H9 (cell line): ENCODE data around the gene MOB3C. TPM values are rescaled to one million over a fixed set of nuclear protein-coding genes. Genes with fewer than 3 reads are reported as not detected.

Source experiments
- DNase-seq: peaks from one replicate; pipeline ENCODE4 v3.0.0-alpha.2; 2017
- H2AFZ ChIP-seq: one replicate; pipeline ENCODE4 v1.6.1; 2013; ENCODE audit warnings: mild to moderate bottlenecking, low read length, control low read depth, moderate library complexity
- H2AK5ac ChIP-seq: 2 replicates; pipeline ENCODE4 v1.6.1; 2013; ENCODE audit warnings: low read length, control low read depth, mixed read lengths; ENCODE audit not compliant: insufficient read length
- H2BK120ac ChIP-seq: one replicate; pipeline ENCODE4 v1.6.1; 2013; ENCODE audit warnings: low read depth, mild to moderate bottlenecking, low read length, control low read depth, inconsistent platforms; ENCODE audit not compliant: poor library complexity, severe bottlenecking
- H2BK12ac ChIP-seq: 2 replicates; pipeline ENCODE4 v1.6.1; 2013; ENCODE audit warnings: low read length, control low read depth, mixed read lengths, low read depth; ENCODE audit not compliant: insufficient read length
- H2BK15ac ChIP-seq: 2 replicates; pipeline ENCODE4 v1.6.1; 2013; ENCODE audit warnings: low read depth, low read length, control low read depth
- H2BK20ac ChIP-seq: one replicate; pipeline ENCODE4 v1.6.1; 2013; ENCODE audit warnings: low read depth, mild to moderate bottlenecking, low read length, control low read depth, inconsistent platforms; ENCODE audit not compliant: poor library complexity, severe bottlenecking
- H2BK5ac ChIP-seq: 2 replicates; pipeline ENCODE4 v1.6.1; 2013; ENCODE audit warnings: low read length, control low read depth, mixed read lengths; ENCODE audit not compliant: insufficient read length
- H3K14ac ChIP-seq: 2 replicates; pipeline ENCODE4 v1.6.1; 2013; ENCODE audit warnings: low read length, control low read depth; ENCODE audit not compliant: insufficient read depth
- H3K18ac ChIP-seq: 2 replicates; pipeline ENCODE4 v1.6.1; 2013; ENCODE audit warnings: low read depth, mild to moderate bottlenecking, mixed read lengths, low read length, control low read depth; ENCODE audit not compliant: insufficient read length
- H3K23ac ChIP-seq: 2 replicates; pipeline ENCODE4 v1.6.1; 2013; ENCODE audit warnings: low read length, control low read depth, mixed read lengths, low read depth; ENCODE audit not compliant: insufficient read length
- H3K23me2 ChIP-seq: 2 replicates; pipeline ENCODE4 v1.6.1; 2013; ENCODE audit warnings: low read depth, mild to moderate bottlenecking, mixed read lengths, low read length, control low read depth; ENCODE audit not compliant: insufficient read length, poor library complexity, severe bottlenecking
- H3K27ac ChIP-seq: 2 replicates; pipeline ENCODE4 v1.5.1; 2013; ENCODE audit warnings: low read length, control low read depth, mixed read lengths, low read depth; ENCODE audit not compliant: insufficient read length
- H3K27me3 ChIP-seq: 2 replicates; pipeline ENCODE4 v1.6.1; 2013; ENCODE audit warnings: low read length, control low read depth, inconsistent platforms; ENCODE audit not compliant: insufficient read depth
- H3K4ac ChIP-seq: 2 replicates; pipeline ENCODE4 v1.6.1; 2013; ENCODE audit warnings: low read depth, mild to moderate bottlenecking, control low read depth, inconsistent platforms, low read length, moderate library complexity
- H3K4me1 ChIP-seq: 2 replicates; pipeline ENCODE4 v1.6.1; 2013; ENCODE audit warnings: low read length, control low read depth, inconsistent platforms; ENCODE audit not compliant: insufficient read depth
- H3K4me2 ChIP-seq: 2 replicates; pipeline ENCODE4 v1.6.1; 2013; ENCODE audit warnings: low read length, control low read depth, mixed read lengths; ENCODE audit not compliant: insufficient read length, insufficient read depth
- H3K56ac ChIP-seq: 2 replicates; pipeline ENCODE4 v1.6.1; 2013; ENCODE audit warnings: low read depth, mild to moderate bottlenecking, mixed read lengths, low read length, control low read depth; ENCODE audit not compliant: insufficient read length
- H3K79me1 ChIP-seq: 2 replicates; pipeline ENCODE4 v1.6.1; 2013; ENCODE audit warnings: low read depth, mild to moderate bottlenecking, moderate library complexity, low read length, control low read depth, inconsistent platforms; ENCODE audit not compliant: insufficient read depth, poor library complexity, severe bottlenecking
- H3K79me2 ChIP-seq: 2 replicates; pipeline ENCODE4 v1.6.1; 2013; ENCODE audit warnings: low read length, control low read depth, inconsistent platforms; ENCODE audit not compliant: insufficient read depth
- H3K9ac ChIP-seq: 2 replicates; pipeline ENCODE4 v1.6.1; 2013; ENCODE audit warnings: low read length, control low read depth, mixed read lengths; ENCODE audit not compliant: insufficient read length; ENCODE audit errors: extremely low read depth
- H3K9me3 ChIP-seq: one replicate; pipeline ENCODE4 v1.6.1; 2013; ENCODE audit warnings: low read depth, low read length, inconsistent platforms; ENCODE audit not compliant: control insufficient read depth
- H3T11ph ChIP-seq: one replicate; pipeline ENCODE4 v1.6.1; 2013; ENCODE audit warnings: mild to moderate bottlenecking, low read length, control low read depth, inconsistent platforms
- H4K20me1 ChIP-seq: one replicate; pipeline ENCODE4 v1.6.1; 2013; ENCODE audit not compliant: control insufficient read depth, insufficient read length, insufficient read depth
- H4K5ac ChIP-seq: 2 replicates; pipeline ENCODE4 v1.6.1; 2013; ENCODE audit warnings: low read depth, mild to moderate bottlenecking, mixed read lengths, low read length, control low read depth; ENCODE audit not compliant: insufficient read length
- H4K8ac ChIP-seq: replicated peaks from 2 replicates; pipeline ENCODE4 v1.6.1; 2013; ENCODE audit warnings: low read length, control low read depth, mixed read lengths, low read depth; ENCODE audit not compliant: insufficient read length
- H4K91ac ChIP-seq: 2 replicates; pipeline ENCODE4 v1.6.1; 2013; ENCODE audit warnings: low read depth, mild to moderate bottlenecking, moderate library complexity, mixed read lengths, low read length, control low read depth; ENCODE audit not compliant: insufficient read length
- H3K27ac Mint-ChIP-seq, 3 experiments: 2 replicates in 2 of 3; 3 replicates in 1 of 3; pipeline ENCODE4 v1.8.0; 2020 to 2021; ENCODE audit warnings: mixed read lengths in 3 of 3, mild to moderate bottlenecking in 1 of 3, moderate library complexity in 1 of 3
- H3K27me3 Mint-ChIP-seq: 2 replicates; pipeline ENCODE4 v1.8.0; 2021; ENCODE audit warnings: low read depth, mild to moderate bottlenecking, moderate library complexity, mixed read lengths
- H3K36me3 Mint-ChIP-seq, 3 experiments: 2 replicates in 2 of 3; 3 replicates in 1 of 3; pipeline ENCODE4 v1.8.0; 2020 to 2021; ENCODE audit warnings: low read depth in 3 of 3, mixed read lengths in 3 of 3; ENCODE audit not compliant: insufficient read depth in 1 of 3
- H3K4me1 Mint-ChIP-seq, 2 experiments: 2 replicates each; pipeline ENCODE4 v1.8.0; 2020; ENCODE audit warnings: mixed read lengths in 2 of 2
- H3K4me3 Mint-ChIP-seq, 2 experiments: 2 replicates in 1 of 2; 3 replicates in 1 of 2; pipeline ENCODE4 v1.8.0; 2020 to 2021; ENCODE audit warnings: mild to moderate bottlenecking in 2 of 2, mixed read lengths in 2 of 2, moderate library complexity in 1 of 2
- H3K9me3 Mint-ChIP-seq, 2 experiments: 2 replicates in 1 of 2; 3 replicates in 1 of 2; pipeline ENCODE4 v1.8.0; 2020; ENCODE audit warnings: mild to moderate bottlenecking in 2 of 2, mixed read lengths in 2 of 2, moderate library complexity in 1 of 2
- CTCF ChIP-seq: fragments of 200-600 bp; sonication (generic); conservative IDR thresholded peaks from 3 replicates; pipeline ENCODE4 v1.8.0; 2021; ENCODE audit warnings: antibody characterized with exemption, mild to moderate bottlenecking
- WGBS: extraction: QIAGEN DNeasy Blood & Tissue Kit; methylation state at CpG from one replicate; pipeline ENCODE4 v1.1.7; 2013; ENCODE audit warnings: missing lambda C conversion rate, low lambda C conversion rate, mixed read lengths; ENCODE audit not compliant: insufficient read length; ENCODE audit errors: extremely low coverage; 5-methylcytosine and 5-hydroxymethylcytosine counted together
- total RNA-seq: library from RNA; stranded (reverse); gene quantifications from 2 replicates; pipeline ENCODE4 v1.2.1, GENCODE V29; 2021

MOB3C gene
- total RNA-seq, 1 experiment from 2014 or later = 3.2 TPM

- H3K27ac Mint-ChIP-seq = no peak overlapping the region; a peak in 1 of 7 replicates
- no peak overlapping the region for H4K8ac ChIP-seq
- no peak overlapping the region for H2BK5ac ChIP-seq
- no peaks in the 10 kb centered on the region for H3K9me3 ChIP-seq
- no peaks in the 10 kb centered on the region for H4K20me1 ChIP-seq
- peaks cover 3% of the 10 kb centered on the region; the same call in 1 of the 2 replicates for H3K27me3 ChIP-seq
- no peaks in the 10 kb centered on the region for H3K79me1 ChIP-seq
- peaks cover 49 to 57% of the 10 kb centered on the region in 2 experiments for H3K4me1 Mint-ChIP-seq
- H3K79me2 ChIP-seq = no peaks in the 10 kb centered on the region
- no peaks in the 10 kb centered on the region for H3K9me3 Mint-ChIP-seq
- peaks cover 8% of the 10 kb centered on the region for H3K23me2 ChIP-seq
- no peak overlapping the region for H2BK15ac ChIP-seq
- H3K27me3 Mint-ChIP-seq = peaks cover 30% of the 10 kb centered on the region
- H3K18ac ChIP-seq = no peak overlapping the region
- H2BK12ac ChIP-seq = no peak overlapping the region
- H2BK20ac ChIP-seq = no peak overlapping the region
- no CpG with 5 or more reads among the region's 2 CpGs for WGBS
- no peak overlapping the region for H3T11ph ChIP-seq
- H3K4me2 ChIP-seq = no peak overlapping the region
- H3K9ac ChIP-seq = no peak overlapping the region
- no peak overlapping the region for H2BK120ac ChIP-seq
- H3K23ac ChIP-seq = no peak overlapping the region
- peaks cover 0 to 4% (median 0%) of the 10 kb centered on the region in 3 experiments; a peak in 2 of 7 replicates for H3K36me3 Mint-ChIP-seq
- H3K27ac ChIP-seq = no peak overlapping the region
- peaks cover 14% of the 10 kb centered on the region; the same call in 1 of the 2 replicates for H3K4me1 ChIP-seq
- no peak for DNase-seq
- no peak overlapping the region for H4K5ac ChIP-seq
- TF ChIP-seq CTCF = no peak
- H3K4ac ChIP-seq = no peak overlapping the region
- peak overlapping the region in 1 of 2 experiments; percentile 14; a peak in 1 of 5 replicates for H3K4me3 Mint-ChIP-seq
- no peak overlapping the region for H3K14ac ChIP-seq
- no peak overlapping the region for H3K56ac ChIP-seq
- H2AFZ ChIP-seq = no peak overlapping the region
- no peak overlapping the region for H2AK5ac ChIP-seq
- no peak overlapping the region for H4K91ac ChIP-seq
Observed at GRCh38 chr1:46614604-46614984, 2.0 kb downstream of the MOB3C start.
